T47D (cell line): ENCODE results near the gene ATP5F1D.

Experiments
- DNase-seq, 2 experiments: peaks; one replicate each; pipeline versions ENCODE4 v3.0.0 to v3.0.0-alpha.2; 2011 to 2012; ENCODE audit warnings: low read depth in 1 of 2, low spot score in 1 of 2
- JUND ChIP-seq: IDR thresholded peaks from 2 replicates; pipeline ENCODE4 v1.6.1; 2012; ENCODE audit warnings: low read depth
- in situ Hi-C: cut with HindIII; loops from 2 replicates; pipeline ENCODE4 v1.10.0; 2016; ENCODE audit warnings: low sequenced_read_pairs, low pct_unique_long_range_greater_than_20kb

ATP5F1D gene

DNA sequence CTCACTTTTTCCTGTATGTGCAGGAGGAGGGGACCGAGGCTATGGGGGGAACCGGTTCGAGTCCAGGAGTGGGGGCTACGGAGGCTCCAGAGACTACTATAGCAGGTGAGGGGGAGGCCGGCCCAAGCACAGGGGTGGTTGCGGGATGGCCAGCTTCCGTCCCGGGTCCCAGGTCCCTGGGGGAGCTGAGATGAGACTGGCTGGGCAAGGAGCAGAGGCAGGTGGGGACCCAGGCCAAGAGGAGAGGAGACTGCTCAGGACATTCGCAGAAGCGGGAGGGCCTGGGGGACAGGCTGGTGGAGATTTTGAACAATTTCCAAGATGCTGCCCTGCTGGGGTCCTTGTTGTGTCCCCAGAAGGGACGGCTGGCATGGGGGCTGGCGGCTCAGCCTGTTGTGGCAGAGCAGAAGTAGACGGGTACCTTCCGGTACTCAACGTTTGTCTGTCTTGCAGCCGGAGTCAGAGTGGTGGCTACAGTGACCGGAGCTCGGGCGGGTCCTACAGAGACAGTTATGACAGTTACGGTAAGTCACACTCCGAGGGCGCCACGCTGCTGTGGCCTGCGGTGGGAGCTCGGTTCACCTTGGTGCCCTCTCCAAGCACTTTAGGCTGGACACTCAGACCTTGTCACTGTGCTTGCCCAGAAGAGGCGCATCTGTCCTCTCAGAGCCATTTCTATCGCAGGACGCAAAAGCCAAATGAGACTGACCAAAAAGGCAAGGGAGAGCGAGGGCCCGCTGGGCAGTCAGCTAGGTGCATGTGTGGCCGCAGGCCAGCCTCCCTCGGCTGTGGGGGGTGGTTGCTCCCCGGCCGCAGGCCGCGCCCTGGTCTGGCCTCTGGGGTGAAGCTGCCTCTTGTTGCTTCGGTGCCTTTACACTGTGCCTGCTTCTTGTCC is 30.2 kb downstream of the ATP5F1D start:
- in situ Hi-C loops = no loop called here
- no peak for TF ChIP-seq JUND
- no peak for DNase-seq

DNA sequence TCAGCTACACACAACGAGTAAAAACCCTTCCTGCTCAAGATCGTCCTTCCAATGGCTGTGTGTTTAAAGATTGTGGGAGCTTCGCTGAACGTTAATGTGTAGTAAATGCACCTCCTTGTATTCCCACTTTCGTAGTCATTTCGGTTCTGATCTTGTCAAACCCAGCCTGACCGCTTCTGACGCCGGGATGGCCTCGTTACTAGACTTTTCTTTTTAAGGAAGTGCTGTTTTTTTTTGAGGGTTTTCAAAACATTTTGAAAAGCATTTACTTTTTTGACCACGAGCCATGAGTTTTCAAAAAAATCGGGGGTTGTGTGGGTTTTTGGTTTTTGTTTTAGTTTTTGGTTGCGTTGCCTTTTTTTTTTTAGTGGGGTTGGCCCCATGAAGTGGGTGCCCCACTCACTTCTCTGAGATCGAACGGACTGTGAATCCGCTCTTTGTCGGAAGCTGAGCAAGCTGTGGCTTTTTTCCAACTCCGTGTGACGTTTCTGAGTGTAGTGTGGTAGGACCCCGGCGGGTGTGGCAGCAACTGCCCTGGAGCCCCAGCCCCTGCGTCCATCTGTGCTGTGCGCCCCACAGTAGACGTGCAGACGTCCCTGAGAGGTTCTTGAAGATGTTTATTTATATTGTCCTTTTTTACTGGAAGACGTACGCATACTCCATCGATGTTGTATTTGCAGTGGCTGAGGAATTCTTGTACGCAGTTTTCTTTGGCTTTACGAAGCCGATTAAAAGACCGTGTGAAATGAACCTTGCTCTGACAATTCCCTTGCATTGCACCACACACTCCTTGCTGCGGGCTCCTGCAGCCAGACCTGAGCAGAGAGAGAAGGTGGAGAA is 31.1 kb downstream of the ATP5F1D start:
- in situ Hi-C loops = no loop called here
- no peak for DNase-seq
- TF ChIP-seq JUND = no peak

DNA sequence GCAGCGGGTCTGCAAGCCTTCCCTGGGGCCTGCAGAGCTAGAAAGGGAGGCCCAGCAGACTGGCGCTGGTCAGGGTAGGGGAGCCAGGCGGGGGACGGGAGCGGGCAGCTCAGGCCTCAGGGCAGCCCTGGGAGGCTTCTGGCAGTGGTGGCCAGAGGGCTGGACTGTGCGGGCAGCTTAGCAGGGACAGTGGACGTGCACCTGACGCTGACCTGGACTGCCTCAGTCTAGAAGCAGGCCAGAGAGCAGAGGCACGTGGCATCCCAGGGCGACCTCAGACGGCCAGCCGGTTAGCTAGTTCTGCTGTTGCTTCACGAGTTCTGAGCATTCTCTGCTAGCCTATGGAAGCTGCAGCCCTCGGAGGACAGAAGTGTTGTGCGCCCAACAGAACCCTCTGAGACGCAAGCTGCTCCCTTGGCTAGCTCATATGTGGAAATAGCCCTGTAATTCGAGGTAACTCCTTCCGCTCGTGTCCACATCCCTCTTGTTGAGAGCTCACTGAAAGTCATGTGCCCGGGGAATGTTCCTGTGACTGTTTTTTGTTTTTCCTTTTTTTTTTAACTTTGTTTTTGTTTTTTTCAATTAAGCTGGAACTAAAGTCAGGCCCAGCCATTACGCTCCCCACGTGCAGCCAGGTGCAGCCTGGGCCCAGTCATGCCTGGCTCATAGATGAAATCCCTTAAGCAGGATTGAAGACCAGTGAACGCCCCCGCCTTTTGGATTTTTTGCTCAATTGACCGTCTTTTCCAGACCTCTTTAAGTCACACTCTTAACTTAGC is 31.9 kb downstream of the ATP5F1D start:
- in situ Hi-C loops = no loop called here
- no peak for TF ChIP-seq JUND
- no peak for DNase-seq

DNA sequence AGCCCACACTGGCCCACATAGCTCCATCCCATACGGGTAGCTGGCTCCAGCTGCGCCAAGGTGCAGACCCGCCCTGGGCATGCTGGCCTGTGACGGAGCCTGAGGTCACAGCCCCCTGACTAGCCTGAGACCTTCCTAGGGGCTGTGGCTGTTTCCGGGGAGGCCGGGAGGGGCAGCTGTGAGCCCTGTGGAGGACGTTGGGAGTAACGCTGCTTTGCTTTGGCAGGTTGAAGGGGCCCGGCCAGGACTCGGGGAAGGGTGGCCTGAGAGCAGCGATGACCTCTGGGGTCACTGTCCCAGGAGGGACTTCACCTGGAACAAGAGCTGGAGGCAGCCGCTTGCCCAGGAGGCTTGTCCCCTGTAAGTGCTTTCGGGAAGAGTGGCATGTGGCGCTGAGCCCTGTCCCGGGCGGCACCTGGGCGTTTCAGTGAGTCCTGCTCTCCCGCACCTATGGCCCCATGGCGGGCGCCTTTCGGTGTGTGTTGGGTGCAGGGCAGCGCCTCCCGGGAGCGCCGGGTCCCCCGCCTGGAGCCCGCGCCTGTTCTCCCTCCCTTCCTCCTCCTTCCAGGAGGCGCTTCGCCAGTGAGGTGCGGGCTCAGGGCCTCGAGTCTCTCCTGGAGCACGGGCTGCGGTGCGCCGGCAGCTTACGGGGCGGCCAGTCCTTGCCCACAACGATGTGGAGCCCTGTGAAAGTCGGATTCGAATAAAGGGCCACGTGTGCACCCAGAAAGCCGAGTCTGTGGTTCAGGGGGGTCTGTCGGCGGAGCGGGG is 32.7 kb downstream of the ATP5F1D start:
- no peak for TF ChIP-seq JUND
- no peak for DNase-seq
- in situ Hi-C loops = no loop called here

DNA sequence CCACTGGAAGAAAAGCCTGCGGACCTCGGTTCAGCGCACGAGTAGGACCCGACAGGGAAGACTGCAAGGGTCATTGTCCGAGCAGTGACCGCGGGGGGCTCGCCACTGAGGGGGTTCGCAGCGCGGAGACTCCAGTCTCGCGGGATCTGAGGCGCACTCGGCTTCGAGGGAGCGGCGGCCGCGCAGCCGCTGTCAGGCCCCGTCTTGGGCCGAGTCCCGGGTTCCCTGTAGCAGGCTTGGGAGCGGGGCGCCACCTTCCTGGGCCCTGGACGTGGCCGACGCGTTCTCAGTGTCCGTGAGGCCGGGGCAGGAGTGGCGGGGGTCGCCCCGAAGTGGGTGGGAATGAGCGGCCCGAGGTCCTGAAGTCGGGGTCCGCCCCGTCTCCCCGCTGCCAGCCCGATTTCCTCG is 33.3 kb downstream of the ATP5F1D start:
- no peak for TF ChIP-seq JUND

DNA sequence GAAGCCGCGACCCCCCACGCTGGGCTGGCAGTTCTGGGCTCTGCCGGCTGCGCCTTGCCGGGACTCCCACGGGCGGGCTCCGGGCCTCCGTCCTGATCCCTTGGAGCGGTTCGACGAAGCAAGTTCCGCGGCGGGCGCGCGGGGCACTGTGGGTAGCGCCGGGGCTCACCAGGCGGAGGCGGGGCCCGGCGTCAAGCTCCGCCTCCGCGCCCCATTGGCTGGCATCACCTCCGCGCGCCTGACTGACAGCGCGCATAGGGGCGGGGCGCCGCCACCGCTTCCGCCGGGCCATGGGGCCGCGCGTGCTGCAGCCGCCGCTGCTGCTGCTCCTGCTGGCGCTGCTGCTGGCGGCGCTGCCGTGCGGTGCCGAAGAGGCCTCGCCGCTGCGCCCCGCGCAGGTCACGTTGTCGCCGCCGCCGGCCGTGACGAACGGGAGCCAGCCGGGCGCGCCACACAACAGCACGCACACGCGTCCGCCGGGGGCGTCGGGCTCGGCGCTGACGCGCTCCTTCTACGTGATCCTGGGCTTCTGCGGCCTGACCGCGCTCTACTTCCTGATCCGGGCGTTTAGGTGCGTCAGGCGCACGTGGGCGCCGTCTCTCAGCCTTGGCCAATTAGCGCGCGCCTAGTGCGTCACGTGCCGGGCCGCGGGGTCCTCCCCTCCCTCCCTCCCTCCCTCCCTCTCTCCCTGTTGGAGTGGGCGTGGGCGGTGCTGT is 33.9 kb downstream of the ATP5F1D start, which contains the start of gene FAM174C:
Gene FAM174C (plus strand): TSS at position 271 of the 716 bp plus-strand sequence. CDS start 20 bp downstream, at position 291.
- TF ChIP-seq JUND = no peak

More for the DNA sequence above, 33.3 kb downstream of the ATP5F1D start:
- DNase-seq = no peak
- in situ Hi-C loops = no loop called here

DNA sequence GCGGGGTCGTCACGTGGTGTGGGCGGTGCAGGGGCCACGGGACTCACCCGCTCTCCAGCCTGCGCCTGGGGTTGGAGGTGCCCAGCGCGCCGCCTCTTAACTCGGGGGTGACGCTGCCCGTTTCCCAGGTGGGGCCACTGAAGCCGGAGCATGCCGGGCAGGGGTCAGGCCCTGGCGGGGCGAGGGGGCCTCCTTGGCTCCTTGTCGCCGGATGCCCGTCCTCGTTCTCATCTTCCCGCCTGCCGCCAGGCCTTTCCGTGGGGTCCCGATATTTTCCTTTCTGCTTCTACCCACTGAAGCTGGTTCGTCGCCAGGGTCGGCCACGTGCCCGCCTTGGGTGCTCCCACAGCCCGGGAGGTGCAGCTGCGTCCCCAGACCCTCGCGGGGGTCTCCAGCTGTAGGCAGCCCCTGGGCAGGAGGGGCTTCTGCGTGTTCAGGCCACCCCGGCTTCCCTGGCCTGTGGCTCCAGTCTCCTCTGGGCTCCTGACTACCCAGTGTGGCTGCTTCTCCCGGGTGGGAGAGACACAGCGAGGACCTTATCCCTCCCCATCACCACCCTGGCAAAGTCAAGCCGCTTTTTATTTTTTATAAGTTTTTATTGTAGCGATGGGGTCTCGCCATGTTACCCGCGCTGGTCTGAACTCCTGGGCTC is 34.6 kb downstream of the ATP5F1D start:
- in situ Hi-C loops = no loop called here
- TF ChIP-seq JUND = no peak
- no peak for DNase-seq

More for the DNA sequence above, 33.9 kb downstream of the ATP5F1D start, which contains the start of gene FAM174C:
- peak; percentile 92 to 97 for DNase-seq
- in situ Hi-C loops = no loop called here

DNA sequence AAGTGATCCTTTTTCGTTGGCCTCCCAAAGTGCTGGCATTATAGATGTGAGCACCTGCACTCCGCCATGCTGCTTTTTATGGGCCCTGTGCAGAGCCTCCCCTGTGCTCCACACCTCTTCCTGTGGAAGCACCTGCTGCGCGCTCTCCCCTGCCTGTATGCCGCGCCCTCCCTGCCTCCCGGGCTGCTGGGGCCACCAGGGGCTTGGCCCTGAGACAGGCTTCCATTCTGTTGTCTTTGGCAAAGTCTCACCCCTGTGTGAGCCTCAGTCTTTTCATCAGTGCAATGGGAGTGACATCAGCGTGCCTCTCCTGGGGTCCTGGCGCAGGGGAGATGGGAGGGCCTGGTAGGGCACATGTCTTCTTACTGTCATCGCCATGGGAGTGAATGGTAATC is 35.1 kb downstream of the ATP5F1D start:
- in situ Hi-C loops = no loop called here
- no peak for DNase-seq
- TF ChIP-seq JUND = no peak

DNA sequence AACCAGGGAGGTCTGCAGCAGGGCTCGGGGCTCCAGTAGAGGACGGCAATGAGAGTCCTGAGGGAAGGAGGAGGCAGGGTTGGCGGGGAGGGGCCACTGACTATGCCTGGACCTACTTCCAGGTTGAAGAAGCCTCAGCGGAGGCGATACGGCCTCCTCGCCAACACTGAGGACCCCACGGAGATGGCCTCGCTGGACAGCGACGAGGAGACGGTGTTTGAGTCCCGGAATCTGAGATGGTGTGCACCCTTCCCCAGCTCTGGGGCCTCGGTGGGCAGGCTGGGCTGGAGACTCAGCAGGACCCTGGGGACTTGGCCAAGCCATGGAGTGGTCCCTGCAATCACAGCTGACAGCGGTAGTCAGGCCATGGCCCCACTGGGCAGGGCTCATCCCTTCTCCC is 35.5 kb downstream of the ATP5F1D start:
- no peak for DNase-seq
- in situ Hi-C loops = no loop called here
- no peak for TF ChIP-seq JUND

DNA sequence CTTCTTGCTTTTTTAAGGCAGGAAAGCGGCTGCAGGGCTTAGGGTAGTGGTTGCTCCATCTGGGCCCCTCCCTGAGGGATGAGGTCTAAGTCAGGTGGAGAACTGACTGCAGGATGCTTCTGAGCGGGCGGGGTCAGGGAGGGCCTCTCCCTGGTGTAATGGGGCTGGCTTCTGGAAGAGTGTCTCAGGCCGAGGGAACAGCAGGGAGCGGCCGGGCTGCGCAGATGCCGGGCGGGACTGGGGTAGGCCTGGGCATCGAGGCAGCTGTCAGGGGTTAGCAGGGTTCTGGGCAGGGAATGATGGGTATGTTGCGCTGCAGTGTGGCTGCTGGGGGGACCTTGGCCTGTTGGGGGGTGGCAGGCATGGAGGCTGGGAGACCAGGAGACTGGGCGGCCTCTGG is 36.5 kb downstream of the ATP5F1D start:
- no peak for TF ChIP-seq JUND
- DNase-seq = no peak
- in situ Hi-C loops = no loop called here
